Activated T-helper 1 cell treated with Interleukin-2 at 50 U/mL for 16 hours (primary cell): ENCODE data around the gene LMNTD1.

ENCODE experiments used
- DNase-seq: peaks from one replicate; pipeline ENCODE4 v3.0.0-alpha.2; 2020; ENCODE audit warnings: low read depth

Gene LMNTD1

GRCh38 chr12:25552681-25553080 lies 402 bp downstream of the LMNTD1 start:
- DNase-seq, result no peak

GRCh38 chr12:25550186-25550585 lies 2.9 kb downstream of the LMNTD1 start:
- DNase-seq, result no peak

DNA sequence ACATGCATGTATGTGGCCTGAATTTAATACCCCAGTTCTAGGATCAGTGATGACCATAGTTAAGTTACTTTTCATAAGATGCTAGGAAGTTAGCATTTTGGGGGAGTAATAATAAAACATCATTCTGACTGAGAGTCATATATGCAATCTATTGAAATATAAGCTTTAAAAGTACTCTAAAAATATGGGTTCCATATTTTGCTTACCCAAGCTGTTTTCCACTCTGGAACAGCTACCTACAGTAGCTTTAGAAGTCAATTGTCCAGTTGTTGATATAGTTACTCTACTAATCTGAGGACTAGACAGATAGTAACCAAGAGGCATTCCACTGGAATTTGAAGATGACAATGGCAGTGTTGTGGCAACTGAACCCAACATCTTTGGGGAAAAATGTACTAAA lies 4.0 kb downstream of the LMNTD1 start:
- no peak for DNase-seq

DNA sequence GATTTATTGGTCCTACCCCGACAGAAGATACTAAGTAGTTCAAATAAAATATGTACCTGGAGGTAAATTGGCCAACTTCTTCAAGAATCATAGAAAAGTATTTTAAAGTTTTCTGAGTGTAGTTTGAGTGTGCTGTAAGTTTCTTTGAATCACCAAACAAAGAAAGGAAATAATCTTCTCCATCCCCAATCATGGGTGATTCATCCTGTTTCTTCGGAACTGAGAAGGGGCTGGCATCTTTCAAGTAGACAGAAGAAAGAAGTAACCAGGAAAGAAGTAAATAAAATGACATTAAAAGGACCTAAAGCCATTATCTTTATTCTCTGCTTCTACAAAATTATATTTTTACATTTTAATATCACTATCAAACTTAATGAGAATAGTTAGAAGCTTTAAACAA lies 6.8 kb downstream of the LMNTD1 start:
- no peak for DNase-seq

- DNase-seq, result no peak
These were observed 19.9 kb downstream of the LMNTD1 start for GRCh38 chr12:25533150-25533549.

DNA sequence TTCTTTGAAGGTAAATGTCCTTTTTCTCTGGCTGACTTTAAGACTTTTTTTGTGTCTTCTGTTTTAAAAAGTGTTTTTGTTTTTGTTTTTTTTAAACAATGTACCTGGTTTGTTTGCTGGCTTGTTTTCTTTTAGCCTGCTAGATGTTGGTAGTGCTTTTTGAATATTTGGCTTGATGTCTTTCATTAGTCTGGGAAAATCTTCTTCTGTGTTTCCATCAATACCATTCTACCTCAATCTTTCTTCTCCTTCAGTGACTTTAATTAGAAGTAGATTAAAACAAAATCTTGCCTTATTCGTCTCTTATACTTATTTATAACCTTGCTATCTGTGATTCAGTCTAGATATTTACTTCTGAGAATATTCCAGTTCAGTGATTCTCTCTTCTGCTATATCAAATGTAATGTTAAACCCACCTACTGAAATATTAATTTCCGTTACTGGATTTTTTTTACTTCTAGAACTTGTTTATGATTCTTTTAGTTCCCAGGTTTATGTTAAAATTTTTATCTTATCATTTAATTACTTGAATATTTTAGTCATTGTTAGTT lies 21.5 kb downstream of the LMNTD1 start:
- no peak for DNase-seq

GRCh38 chr12:25529738-25530137 lies 23.3 kb downstream of the LMNTD1 start:
- no peak for DNase-seq

GRCh38 chr12:25526778-25527177 lies 26.3 kb downstream of the LMNTD1 start:
- DNase-seq, result no peak

GRCh38 chr12:25524366-25524765 lies 28.7 kb downstream of the LMNTD1 start:
- DNase-seq, result no peak

- no peak for DNase-seq
These were observed 31.3 kb downstream of the LMNTD1 start for GRCh38 chr12:25521625-25522256.

- DNase-seq, result no peak
These were observed 34.6 kb downstream of the LMNTD1 start for GRCh38 chr12:25518512-25518911.

DNA sequence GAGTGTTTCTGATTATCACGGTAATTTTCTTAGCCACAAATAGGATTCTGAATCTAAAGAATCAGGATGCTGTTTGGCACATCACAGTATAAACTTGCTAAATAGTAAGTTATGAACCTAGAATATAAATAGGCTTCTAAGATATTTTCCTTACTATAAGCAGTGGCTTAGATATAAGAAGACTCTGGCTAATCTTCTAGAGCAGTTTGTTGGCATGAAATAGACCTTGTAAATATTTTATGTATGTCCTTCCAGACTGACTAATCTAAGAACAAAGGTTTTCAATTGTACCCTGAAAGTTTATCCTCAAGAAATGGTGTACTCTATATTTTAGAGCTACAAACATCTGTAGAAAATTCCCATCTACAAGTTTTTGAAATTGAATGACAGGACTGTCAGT lies 48.3 kb downstream of the LMNTD1 start:
- no peak for DNase-seq

DNA sequence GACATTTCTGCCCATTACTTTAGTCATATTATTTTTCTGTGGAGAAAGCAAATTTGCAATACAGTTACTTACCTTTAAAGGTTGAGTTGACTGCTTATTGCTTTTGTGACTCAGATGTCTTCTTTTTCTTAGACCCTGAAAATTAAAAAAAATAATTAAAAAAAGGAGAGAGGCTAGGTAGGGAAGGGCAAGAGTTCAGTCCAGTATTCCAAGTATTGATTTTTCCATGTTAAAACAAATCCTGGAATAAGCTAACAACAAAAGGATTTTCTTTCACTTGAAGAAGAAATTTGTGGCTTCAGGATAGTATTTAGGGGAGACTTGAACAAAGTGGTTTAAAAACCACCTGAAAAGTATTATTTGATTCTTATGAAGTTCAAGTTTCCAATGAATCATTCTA lies 49.4 kb downstream of the LMNTD1 start:
- DNase-seq, result no peak

GRCh38 chr12:25502596-25502995 lies 50.5 kb downstream of the LMNTD1 start:
- DNase-seq, result no peak

DNA sequence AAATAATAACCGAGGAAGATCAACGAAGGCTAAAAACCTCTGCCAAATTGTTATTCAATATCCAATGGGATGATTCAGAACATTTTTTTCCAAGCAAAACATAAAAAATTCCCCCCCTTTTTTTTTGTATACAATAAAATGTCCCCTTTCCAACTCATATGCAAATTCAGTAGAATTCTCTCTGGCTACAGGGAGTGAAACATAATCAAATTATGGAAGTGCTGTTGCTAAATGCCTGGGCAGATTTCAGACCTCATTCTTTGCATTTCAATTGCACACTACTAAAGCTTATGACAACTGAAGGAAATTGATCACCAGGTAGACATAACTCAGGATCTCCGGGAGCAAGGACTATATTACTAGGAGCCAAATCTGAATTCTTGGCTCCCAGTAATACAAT lies 51.0 kb downstream of the LMNTD1 start:
- no peak for DNase-seq

- DNase-seq, result no peak
These were observed 51.5 kb downstream of the LMNTD1 start for GRCh38 chr12:25501549-25501948.

- no peak for DNase-seq
These were observed 52.4 kb downstream of the LMNTD1 start for GRCh38 chr12:25500651-25501050.

DNA sequence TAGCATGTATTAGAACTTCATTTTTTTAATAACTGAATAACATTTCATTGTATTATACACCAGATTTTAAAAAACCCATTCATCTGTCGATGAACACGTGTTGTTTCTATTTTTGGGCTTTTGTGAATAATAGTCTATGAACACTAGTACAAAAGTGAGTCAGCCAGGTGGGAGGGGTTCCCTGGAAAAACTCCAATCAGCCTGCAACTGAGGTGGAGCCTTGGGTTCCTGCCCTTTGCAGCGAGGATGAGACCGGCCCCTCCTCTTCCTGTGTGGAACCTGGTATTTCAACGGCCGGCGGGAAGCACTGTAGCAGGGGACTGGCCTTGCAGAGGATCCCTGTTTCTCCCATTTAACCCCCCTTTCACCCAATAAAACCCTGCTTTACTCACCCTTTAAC lies 56.1 kb downstream of the LMNTD1 start:
- DNase-seq, result no peak

DNA sequence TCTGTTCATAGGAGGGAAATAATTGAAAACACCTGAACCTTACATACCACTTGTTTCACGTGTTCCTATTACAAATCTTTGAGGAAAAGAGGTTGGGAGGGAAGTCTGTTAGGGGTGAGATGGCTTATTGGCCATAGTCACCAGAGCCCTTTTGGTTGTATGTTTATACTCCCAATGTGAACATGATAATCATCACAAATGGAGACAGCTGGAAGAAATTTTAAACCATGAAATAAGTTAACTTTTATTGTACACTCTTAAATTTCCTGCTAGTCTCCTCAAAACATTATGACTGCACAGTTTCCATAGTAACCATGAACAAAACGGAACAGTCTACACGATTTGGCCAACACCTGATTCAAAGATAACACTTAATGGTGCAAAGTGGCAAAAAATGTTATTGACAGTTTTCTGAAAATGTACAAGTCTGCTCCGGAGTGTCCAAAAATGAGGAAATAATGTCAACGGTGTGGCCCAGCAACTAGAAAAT lies 56.9 kb downstream of the LMNTD1 start:
- DNase-seq, result no peak

DNA sequence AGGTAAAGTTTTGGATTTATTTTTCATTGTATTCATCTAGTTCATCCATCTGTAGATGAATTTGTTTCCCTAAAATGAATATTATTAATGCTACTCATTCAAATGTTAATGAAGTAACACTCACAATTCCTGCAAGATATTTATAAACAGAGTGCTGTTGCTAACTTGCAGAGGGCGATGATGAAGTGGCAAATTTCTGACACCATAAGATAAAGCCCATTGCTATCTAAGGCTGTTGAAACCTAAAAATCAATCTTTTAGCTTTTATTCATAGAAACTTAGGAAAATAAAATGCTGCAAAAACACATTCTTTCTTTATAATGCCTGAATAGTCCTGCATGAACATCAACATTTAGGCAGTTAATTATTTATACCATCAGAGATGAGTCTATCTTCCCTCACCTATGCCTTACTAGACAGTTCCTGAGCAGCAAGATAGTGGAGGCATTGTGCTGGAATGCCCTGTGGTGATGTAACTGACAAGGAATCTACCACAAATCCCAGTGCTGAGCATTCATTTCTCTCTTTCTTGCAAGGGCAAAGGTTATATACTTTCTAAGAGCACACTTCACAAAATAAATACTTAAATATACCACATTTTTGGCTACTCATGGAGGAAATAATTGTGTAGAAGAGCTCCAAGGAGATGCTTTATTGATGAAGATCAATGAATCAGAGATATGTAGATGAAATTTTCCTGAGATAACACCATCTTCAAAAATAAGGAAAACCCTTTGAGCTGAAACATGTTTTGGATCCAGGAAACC lies 57.6 kb downstream of the LMNTD1 start:
- no peak for DNase-seq

DNA sequence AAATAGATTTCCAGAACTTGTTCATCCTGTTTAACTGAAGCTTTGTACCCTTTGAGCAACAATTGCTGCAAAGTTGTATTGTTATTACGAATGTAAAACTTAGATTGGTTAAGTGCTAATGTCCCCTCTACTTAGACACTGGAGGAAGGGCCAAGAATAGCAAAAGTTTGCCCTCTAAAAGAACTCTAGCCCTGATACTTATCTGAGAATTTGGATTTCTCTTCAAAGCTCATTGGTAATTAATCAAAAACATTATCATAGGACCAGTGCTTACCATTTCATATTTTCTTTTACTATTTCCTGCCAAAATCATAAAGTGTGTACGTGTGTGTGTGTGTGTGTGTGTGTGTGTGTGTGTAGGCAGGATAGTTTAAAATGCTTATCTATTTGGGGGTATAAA lies 58.2 kb downstream of the LMNTD1 start:
- DNase-seq, result no peak

- DNase-seq, result no peak
These were observed 59.4 kb downstream of the LMNTD1 start for GRCh38 chr12:25493682-25494081.
